22Rv1 (cell line): ENCODE results near the gene ATP2B2.

Experiments used
- CTCF ChIP-seq: fragments of 450-650 bp; IDR thresholded peaks from 2 replicates; pipeline ENCODE4 v1.5.1; 2017; ENCODE audit warnings: mild to moderate bottlenecking
- ZFX ChIP-seq: fragments of 450-650 bp; IDR thresholded peaks from 2 replicates; pipeline ENCODE4 v1.6.1; 2017; ENCODE audit warnings: antibody characterized with exemption, borderline replicate concordance

DNA sequence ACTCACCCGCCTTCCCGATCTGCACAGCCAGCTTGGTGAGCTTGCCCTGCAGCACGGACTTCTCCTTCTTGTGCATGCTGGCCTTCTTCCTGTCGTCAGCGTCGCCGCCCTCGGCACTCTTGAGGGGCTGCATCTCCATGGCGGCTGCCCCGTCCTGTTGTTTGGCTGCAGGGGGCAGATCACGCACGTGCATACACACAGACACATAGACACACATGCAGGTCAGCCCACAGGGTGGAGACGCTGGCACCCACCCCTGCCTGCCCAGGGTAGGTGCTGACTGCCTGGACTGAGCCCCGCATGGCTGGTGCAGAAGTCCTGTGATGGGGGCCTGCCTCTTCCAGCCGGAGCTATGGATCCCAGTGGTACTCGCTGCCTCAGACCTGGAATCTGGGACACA lies 127.1 kb downstream of the ATP2B2 start:
- TF ChIP-seq CTCF (no peak), ZFX (no peak)
